Neural cell (in vitro differentiated cells): ENCODE measurements around the gene PPP6R1. TPM values are rescaled to one million over a fixed set of nuclear protein-coding genes. Genes with fewer than 3 reads are reported as not detected.

Experiments used
- H2AFZ ChIP-seq: fragments of 200-600, 300-800 bp; sonication (generic), shearing (Covaris generic); 2 replicates; pipeline ENCODE4 v1.6.0; 2014; ENCODE audit warnings: low read depth, mild to moderate bottlenecking, antibody characterized with exemption, low read length, moderate library complexity
- H3F3A ChIP-seq: fragments of 200-600 bp; shearing (Covaris generic); 2 replicates; pipeline ENCODE4 v1.6.1; 2016; ENCODE audit warnings: mild to moderate bottlenecking, moderate library complexity, mixed read lengths, antibody characterized with exemption, low read length; ENCODE audit not compliant: insufficient read depth, poor library complexity, severe bottlenecking
- H3K27ac ChIP-seq: fragments of 200-600, 300-800 bp; sonication (generic), shearing (Covaris generic); 2 replicates; pipeline ENCODE4 v1.5.1; 2014; ENCODE audit warnings: mild to moderate bottlenecking, low read length, moderate library complexity
- H3K27me3 ChIP-seq: fragments of 300-800, 200-600 bp; sonication (generic), shearing (Covaris generic); 2 replicates; pipeline ENCODE4 v1.6.0; 2014; ENCODE audit warnings: mild to moderate bottlenecking, low read depth, low read length, moderate library complexity; ENCODE audit not compliant: insufficient read depth
- H3K36me3 ChIP-seq: fragments of 300-800, 200-600 bp; sonication (generic), shearing (Covaris generic); 2 replicates; pipeline ENCODE4 v1.5.1; 2014; ENCODE audit warnings: mild to moderate bottlenecking, antibody characterized with exemption, low read length, moderate library complexity; ENCODE audit not compliant: insufficient read depth
- H3K4me2 ChIP-seq: fragments of 300-800, 200-600 bp; sonication (generic), shearing (Covaris generic); 2 replicates; pipeline ENCODE4 v1.6.0; 2014; ENCODE audit warnings: mild to moderate bottlenecking, low read length
- H3K4me3 ChIP-seq: fragments of 300-800, 200-600 bp; sonication (generic), shearing (Covaris generic); 2 replicates; pipeline ENCODE4 v1.5.1; 2014; ENCODE audit warnings: mild to moderate bottlenecking, low read length, moderate library complexity
- H3K79me2 ChIP-seq: fragments of 200-600 bp; shearing (Covaris generic); replicated peaks from 2 replicates; pipeline ENCODE4 v1.6.0; 2014; ENCODE audit warnings: mild to moderate bottlenecking, low read length, moderate library complexity; ENCODE audit not compliant: insufficient read depth
- H3K9ac ChIP-seq: fragments of 300-800, 200-600 bp; sonication (generic), shearing (Covaris generic); 2 replicates; pipeline ENCODE4 v1.6.1; 2016; ENCODE audit warnings: mild to moderate bottlenecking, low read length, mixed read lengths
- H3K9me2 ChIP-seq: fragments of 200-600 bp; shearing (Covaris generic); 2 replicates; pipeline ENCODE4 v1.6.1; 2016; ENCODE audit warnings: mild to moderate bottlenecking, low read length, mixed read lengths; ENCODE audit not compliant: insufficient read depth
- H3K9me3 ChIP-seq: fragments of 200-600, 300-800 bp; sonication (generic), shearing (Covaris generic); 2 replicates; pipeline ENCODE4 v1.6.1; 2016; ENCODE audit warnings: mild to moderate bottlenecking, mixed run types, low read length, moderate library complexity, mixed read lengths
- H4K20me1 ChIP-seq: fragments of 200-600 bp; shearing (Covaris generic); 2 replicates; pipeline ENCODE4 v1.6.1; 2016; ENCODE audit warnings: mild to moderate bottlenecking, mixed run types; ENCODE audit not compliant: insufficient read depth
- EP300 ChIP-seq: fragments of 450-650 bp; conservative IDR thresholded peaks from 2 replicates; pipeline ENCODE4 v1.6.1; 2014; ENCODE audit warnings: antibody characterized with exemption, mild to moderate bottlenecking, moderate library complexity; ENCODE audit not compliant: poor library complexity, severe bottlenecking
- EZH2 ChIP-seq: fragments of 200-600, 300-800 bp; shearing (Covaris generic), sonication (generic); IDR thresholded peaks from 2 replicates; pipeline ENCODE4 v1.6.1; 2014; ENCODE audit warnings: antibody characterized with exemption, low read length, borderline replicate concordance, mild to moderate bottlenecking; ENCODE audit not compliant: insufficient read depth, poor library complexity, severe bottlenecking
- MXI1 ChIP-seq: fragments of 450-650 bp; conservative IDR thresholded peaks from 2 replicates; pipeline ENCODE4 v1.6.1; 2014; ENCODE audit warnings: antibody characterized with exemption, mild to moderate bottlenecking; ENCODE audit not compliant: poor library complexity, severe bottlenecking
- POLR2AphosphoS5 ChIP-seq: IDR thresholded peaks from 2 replicates; pipeline ENCODE4 v1.6.1; 2012
- RAD21 ChIP-seq: fragments of 450-650 bp; conservative IDR thresholded peaks from 2 replicates; pipeline ENCODE4 v1.6.1; 2014; ENCODE audit warnings: antibody characterized with exemption, mild to moderate bottlenecking, moderate library complexity
- SMC3 ChIP-seq: fragments of 450-650 bp; conservative IDR thresholded peaks from 2 replicates; pipeline ENCODE4 v1.6.1; 2014; ENCODE audit warnings: antibody characterized with exemption, mild to moderate bottlenecking, moderate library complexity; ENCODE audit not compliant: poor library complexity
- TAF1 ChIP-seq: IDR thresholded peaks from 2 replicates; pipeline ENCODE4 v1.6.1; 2012; ENCODE audit warnings: low read depth
- polyA plus RNA-seq: library from polyadenylated mRNA; depleted of rRNA; stranded (reverse); fragments of >200 nt; gene quantifications from 2 replicates; pipeline ENCODE4 v1.2.3, GENCODE V29; 2014
- TF ChIP-seq, protein P1 (sequence below): IDR thresholded peaks from 2 replicates; pipeline ENCODE4 v1.6.1; 2012; ENCODE audit warnings: borderline replicate concordance

Gene PPP6R1
- polyA plus RNA-seq, 1 donor from 2014 or later: 20.0 TPM

DNA sequence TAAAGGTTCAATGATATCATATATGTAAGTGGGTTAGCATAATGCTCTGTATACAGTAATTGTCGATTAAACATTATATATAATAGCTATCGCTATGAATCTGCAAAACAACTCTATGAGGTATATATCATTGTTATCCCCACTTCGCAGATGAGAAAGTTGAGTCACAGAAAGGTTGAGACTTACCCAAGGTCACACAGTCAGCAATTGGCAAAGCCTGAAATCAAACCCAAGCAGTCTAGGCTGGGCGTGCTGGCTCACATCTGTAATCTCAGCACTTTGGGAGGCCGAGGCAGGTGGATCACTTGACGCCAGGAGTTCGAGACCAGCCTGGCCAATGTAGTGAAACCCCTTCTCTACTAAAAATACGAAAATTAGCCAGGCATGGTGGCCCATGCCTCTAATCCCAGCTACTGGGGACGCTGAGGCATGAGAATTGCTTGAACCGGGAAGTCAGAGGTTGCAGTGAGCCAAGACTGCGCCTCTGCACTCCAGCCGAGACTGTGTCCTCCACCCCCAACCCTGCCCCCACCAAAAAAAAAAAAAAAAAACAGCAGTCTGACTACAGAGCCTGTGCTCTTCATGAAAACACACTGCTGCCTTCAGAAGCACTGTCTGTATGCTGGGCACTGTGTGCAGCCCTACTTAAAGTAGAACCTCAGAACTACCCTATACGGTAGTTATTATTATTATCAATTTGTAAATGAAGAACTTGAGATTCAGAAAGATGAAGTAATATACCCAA is 19.7 kb upstream of the PPP6R1 start:
- Histone ChIP-seq H3K79me2 (peaks cover 20% of the 10 kb centered on the region), H4K20me1 (no peaks in the 10 kb centered on the region), H3K9me3 (no peaks in the 10 kb centered on the region), H3K27me3 (no peaks in the 10 kb centered on the region), H3K9ac (peak overlapping the region; percentile 85), H3F3A (no peaks in the 10 kb centered on the region), H3K9me2 (no peaks in the 10 kb centered on the region), H3K36me3 (no peaks in the 10 kb centered on the region), H3K27ac (peak overlapping the region; percentile 91), H2AFZ (no peak overlapping the region), H3K4me2 (peak overlapping the region; percentile 90), H3K4me3 (peak overlapping the region; percentile 90)
- no peak for TF ChIP-seq SMC3
- TF ChIP-seq EZH2: no peak
- no peak for TF ChIP-seq EP300
- TF ChIP-seq RAD21: no peak
- TF ChIP-seq TAF1: no peak
- TF ChIP-seq, protein P1, sequence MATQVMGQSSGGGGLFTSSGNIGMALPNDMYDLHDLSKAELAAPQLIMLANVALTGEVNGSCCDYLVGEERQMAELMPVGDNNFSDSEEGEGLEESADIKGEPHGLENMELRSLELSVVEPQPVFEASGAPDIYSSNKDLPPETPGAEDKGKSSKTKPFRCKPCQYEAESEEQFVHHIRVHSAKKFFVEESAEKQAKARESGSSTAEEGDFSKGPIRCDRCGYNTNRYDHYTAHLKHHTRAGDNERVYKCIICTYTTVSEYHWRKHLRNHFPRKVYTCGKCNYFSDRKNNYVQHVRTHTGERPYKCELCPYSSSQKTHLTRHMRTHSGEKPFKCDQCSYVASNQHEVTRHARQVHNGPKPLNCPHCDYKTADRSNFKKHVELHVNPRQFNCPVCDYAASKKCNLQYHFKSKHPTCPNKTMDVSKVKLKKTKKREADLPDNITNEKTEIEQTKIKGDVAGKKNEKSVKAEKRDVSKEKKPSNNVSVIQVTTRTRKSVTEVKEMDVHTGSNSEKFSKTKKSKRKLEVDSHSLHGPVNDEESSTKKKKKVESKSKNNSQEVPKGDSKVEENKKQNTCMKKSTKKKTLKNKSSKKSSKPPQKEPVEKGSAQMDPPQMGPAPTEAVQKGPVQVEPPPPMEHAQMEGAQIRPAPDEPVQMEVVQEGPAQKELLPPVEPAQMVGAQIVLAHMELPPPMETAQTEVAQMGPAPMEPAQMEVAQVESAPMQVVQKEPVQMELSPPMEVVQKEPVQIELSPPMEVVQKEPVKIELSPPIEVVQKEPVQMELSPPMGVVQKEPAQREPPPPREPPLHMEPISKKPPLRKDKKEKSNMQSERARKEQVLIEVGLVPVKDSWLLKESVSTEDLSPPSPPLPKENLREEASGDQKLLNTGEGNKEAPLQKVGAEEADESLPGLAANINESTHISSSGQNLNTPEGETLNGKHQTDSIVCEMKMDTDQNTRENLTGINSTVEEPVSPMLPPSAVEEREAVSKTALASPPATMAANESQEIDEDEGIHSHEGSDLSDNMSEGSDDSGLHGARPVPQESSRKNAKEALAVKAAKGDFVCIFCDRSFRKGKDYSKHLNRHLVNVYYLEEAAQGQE: no peak

DNA sequence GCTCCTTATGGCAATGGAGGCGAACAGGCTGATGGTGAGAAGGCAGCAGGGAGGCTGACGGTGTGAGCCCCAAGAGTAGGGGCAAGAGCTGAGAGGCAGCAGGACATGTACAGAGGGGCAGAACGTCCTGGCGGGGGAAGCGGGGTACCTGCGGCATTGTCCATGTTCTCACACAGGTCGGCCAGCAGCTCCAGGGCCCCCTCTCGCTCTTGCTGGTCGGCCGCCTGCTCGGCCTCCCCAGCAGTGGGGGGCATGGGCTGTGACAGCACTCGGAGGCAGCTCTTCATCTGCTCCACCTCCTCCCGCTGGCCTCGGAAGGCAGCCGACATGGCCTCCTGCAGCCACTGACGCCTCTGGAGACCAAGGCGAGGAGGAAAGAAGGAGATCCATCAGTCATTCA is 18.7 kb upstream of the PPP6R1 start:
- Histone ChIP-seq H3K9ac (no peak overlapping the region), H3K36me3 (no peaks in the 10 kb centered on the region), H2AFZ (no peak overlapping the region), H3K9me3 (no peaks in the 10 kb centered on the region), H3K27ac (no peak overlapping the region), H3K79me2 (peaks cover 13% of the 10 kb centered on the region), H3K27me3 (no peaks in the 10 kb centered on the region), H3K9me2 (no peaks in the 10 kb centered on the region), H3F3A (no peaks in the 10 kb centered on the region), H4K20me1 (no peaks in the 10 kb centered on the region), H3K4me2 (no peak overlapping the region), H3K4me3 (no peak overlapping the region)
- TF ChIP-seq EZH2 (no peak), POLR2AphosphoS5 (no peak), MXI1 (no peak), EP300 (no peak)
- TF ChIP-seq, protein P1: no peak
